A673 (cell line): ENCODE results near the gene INHBC.

Source experiments
- CTCF ChIP-seq: fragments of 300-800, 200-600 bp; sonication (generic); conservative IDR thresholded peaks from 2 replicates; pipeline ENCODE4 v1.5.1; 2017; ENCODE audit warnings: low read depth, mild to moderate bottlenecking, antibody characterized with exemption, low read length, moderate library complexity, mixed read lengths
- EZH2 ChIP-seq: fragments of 200-600 bp; sonication (generic); IDR thresholded peaks from 2 replicates; pipeline ENCODE4 v1.6.1; 2017; ENCODE audit warnings: borderline replicate concordance, low read depth, mild to moderate bottlenecking, mixed read lengths, antibody characterized with exemption, low read length; ENCODE audit not compliant: poor library complexity, severe bottlenecking

GRCh38 chr12:57490126-57490525 lies 55.5 kb downstream of the INHBC start:
- no peak for TF ChIP-seq CTCF
- no peak for TF ChIP-seq EZH2
